NCI-H1417 treated with DMSO at 0.1 percent for 48 hours (cell line): ENCODE measurements around the gene FYTTD1.
"Not testable (repeated sequence)": the region's sequence is repeated elsewhere in the genome, so short reads cannot be mapped to it uniquely, and the experiment has no call there.

Experiments
- DNase-seq: peaks from one replicate; lab custom pipeline; 2025; lab: John Stamatoyannopoulos, UW

Gene FYTTD1

GRCh38 chr3:197749601-197750395 is at the start of gene FYTTD1:
Gene FYTTD1, plus strand, starts transcription at chr3:197749883. Its CDS starts 89 bp downstream, at chr3:197749972.
- DNase-seq = peak; percentile 84

- DNase-seq = no peak
Measured at GRCh38 chr3:197700095-197700494, 49.6 kb upstream of the FYTTD1 start.

- DNase-seq = no peak
Measured at GRCh38 chr3:197701841-197702240, 47.8 kb upstream of the FYTTD1 start.

- DNase-seq = no peak
Measured at GRCh38 chr3:197706658-197707057, 43.0 kb upstream of the FYTTD1 start.

- no peak for DNase-seq
Measured at GRCh38 chr3:197709135-197709534, 40.5 kb upstream of the FYTTD1 start.

GRCh38 chr3:197710965-197711364 is 38.7 kb upstream of the FYTTD1 start:
- DNase-seq = not testable (repeated sequence)

- DNase-seq = no peak
Measured at GRCh38 chr3:197711973-197712707, 37.5 kb upstream of the FYTTD1 start.

- DNase-seq = no peak
Measured at GRCh38 chr3:197713477-197713822, 36.2 kb upstream of the FYTTD1 start.

GRCh38 chr3:197714251-197714650 is 35.4 kb upstream of the FYTTD1 start:
- no peak for DNase-seq

GRCh38 chr3:197718891-197719290 is 30.8 kb upstream of the FYTTD1 start:
- no peak for DNase-seq

GRCh38 chr3:197720694-197721093 is 29.0 kb upstream of the FYTTD1 start:
- DNase-seq = no peak

GRCh38 chr3:197722734-197723133 is 26.9 kb upstream of the FYTTD1 start:
- DNase-seq = no peak

- DNase-seq = not testable (repeated sequence)
Measured at GRCh38 chr3:197727878-197728277, 21.8 kb upstream of the FYTTD1 start.

GRCh38 chr3:197728487-197728886 is 21.2 kb upstream of the FYTTD1 start:
- DNase-seq = no peak

GRCh38 chr3:197730200-197730599 is 19.5 kb upstream of the FYTTD1 start:
- DNase-seq = no peak

- not testable (repeated sequence) for DNase-seq
Measured at GRCh38 chr3:197730770-197731169, 18.9 kb upstream of the FYTTD1 start.

GRCh38 chr3:197731483-197731882 is 18.2 kb upstream of the FYTTD1 start:
- not testable (repeated sequence) for DNase-seq

GRCh38 chr3:197733042-197733441 is 16.6 kb upstream of the FYTTD1 start:
- no peak for DNase-seq

- no peak for DNase-seq
Measured at GRCh38 chr3:197734667-197735318, 14.9 kb upstream of the FYTTD1 start.

- DNase-seq = no peak
Measured at GRCh38 chr3:197736010-197736490, 13.6 kb upstream of the FYTTD1 start.

- peak; percentile 85 for DNase-seq
Measured at GRCh38 chr3:197736491-197737318, 13.0 kb upstream of the FYTTD1 start, which contains the start of gene RUBCN. Gene RUBCN, minus strand, starts transcription at chr3:197736904. Its CDS starts 185 bp downstream, at chr3:197736719.

GRCh38 chr3:197737319-197737649 is 12.4 kb upstream of the FYTTD1 start:
- DNase-seq = no peak
